HUES64 (cell line): ENCODE data around the gene TRAF3.
"Not testable (repeated sequence)": the region's sequence is repeated elsewhere in the genome, so short reads cannot be mapped to it uniquely, and the experiment has no call there.

Source experiments
- H3K27ac ChIP-seq: 2 replicates; pipeline ENCODE4 v1.7.0; 2013; ENCODE audit warnings: low read depth, low read length, inconsistent platforms
- H3K27me3 ChIP-seq: 2 replicates; pipeline ENCODE4 v1.6.1; 2013; ENCODE audit warnings: mild to moderate bottlenecking, low read length; ENCODE audit not compliant: insufficient read depth
- H3K36me3 ChIP-seq: 2 replicates; pipeline ENCODE4 v1.6.1; 2013; ENCODE audit warnings: mild to moderate bottlenecking, low read length; ENCODE audit not compliant: insufficient read depth
- H3K4me1 ChIP-seq: 2 replicates; pipeline ENCODE4 v1.6.1; 2013; ENCODE audit warnings: mild to moderate bottlenecking, low read length, moderate library complexity; ENCODE audit not compliant: insufficient read depth
- H3K4me3 ChIP-seq: 2 replicates; pipeline ENCODE4 v1.5.1; 2013; ENCODE audit warnings: mild to moderate bottlenecking, low read length, moderate library complexity
- H3K9ac ChIP-seq: 2 replicates; pipeline ENCODE4 v1.6.1; 2013; ENCODE audit warnings: mild to moderate bottlenecking, low read depth, low read length
- H3K9me3 ChIP-seq: 2 replicates; pipeline ENCODE4 v1.6.1; 2013; ENCODE audit warnings: low read depth, low read length; ENCODE audit not compliant: insufficient read depth
- WGBS: fragments of 150-250, 120-280 bp; methylation state at CpG from one replicate; pipeline ENCODE4 v1.1.7; 2013; ENCODE audit warnings: missing lambda C conversion rate; 5-methylcytosine and 5-hydroxymethylcytosine counted together

Gene TRAF3

DNA sequence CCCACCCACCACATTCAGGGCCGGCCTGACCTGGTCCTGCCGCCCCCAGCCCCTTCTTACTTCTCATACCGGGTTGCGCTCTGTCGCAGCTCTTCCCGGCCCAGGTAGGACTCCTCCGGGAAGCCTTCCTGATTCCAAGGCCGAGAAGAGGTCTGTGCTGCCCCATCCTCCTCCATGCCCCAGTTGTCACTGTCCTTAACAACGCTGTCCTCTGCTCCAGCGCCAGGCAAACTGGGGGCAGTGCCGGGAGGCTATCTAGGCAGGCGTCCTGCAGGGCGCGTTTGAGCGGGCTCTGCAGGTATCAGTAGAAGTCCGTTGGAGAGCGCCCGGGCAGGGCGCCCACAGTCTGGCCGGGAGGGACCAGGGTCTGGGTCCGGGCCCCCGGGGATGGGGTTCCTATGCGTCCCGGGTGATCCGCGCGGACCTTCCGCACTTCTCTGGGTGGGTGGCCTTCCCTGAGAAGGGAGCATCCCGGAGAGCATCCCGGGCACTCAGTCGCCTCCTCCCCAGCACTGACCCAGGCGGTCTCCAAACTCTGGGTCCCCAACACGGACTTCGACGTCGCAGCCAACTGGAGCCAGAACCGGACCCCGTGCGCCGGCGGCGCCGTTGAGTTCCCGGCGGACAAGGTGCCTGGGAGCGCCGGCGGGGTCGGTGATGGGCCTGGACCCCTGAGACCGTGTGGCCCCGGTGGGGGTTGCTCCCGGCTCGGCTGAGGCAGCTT lies 146.1 kb downstream of the TRAF3 start:
- no peaks in the 10 kb centered on the region for H3K36me3 ChIP-seq
- WGBS: 5% methylated on average over 53 of the region's 53 CpGs
- no peaks in the 10 kb centered on the region for H3K9me3 ChIP-seq
- H3K27ac ChIP-seq: no peak overlapping the region
- peaks cover 80% of the 10 kb centered on the region for H3K27me3 ChIP-seq
- H3K4me3 ChIP-seq: peak overlapping the region; percentile 52
- H3K4me1 ChIP-seq: peaks cover 10% of the 10 kb centered on the region
- H3K9ac ChIP-seq: no peak overlapping the region; the same call in 1 of the 2 replicates

DNA sequence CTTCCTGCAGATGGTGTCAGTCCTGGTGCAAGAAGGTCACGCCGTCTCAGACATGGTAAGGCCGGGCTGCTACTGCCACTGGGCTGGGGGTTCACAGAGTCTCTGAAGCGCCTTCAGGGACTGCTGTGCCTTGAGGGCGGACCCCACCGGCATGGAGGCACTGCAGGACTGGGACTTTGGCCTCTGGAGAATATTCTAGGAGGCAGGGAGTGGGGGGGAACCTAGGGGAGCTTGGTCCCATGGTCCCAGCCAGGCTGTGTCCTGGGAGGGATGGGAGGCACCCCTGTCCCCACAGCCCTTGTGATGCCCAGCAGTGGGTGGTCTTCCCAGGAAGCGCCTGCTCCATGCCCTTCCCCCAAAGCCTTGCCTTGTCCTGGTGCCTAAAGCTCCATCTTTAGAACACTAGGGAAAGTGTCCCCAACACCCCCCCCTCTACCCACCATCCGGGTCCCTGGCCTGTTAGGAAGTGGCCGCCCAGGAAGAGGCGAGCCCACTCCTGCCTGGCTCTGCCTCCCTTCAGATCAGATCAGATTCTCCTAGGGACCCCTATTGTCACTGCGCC lies 146.8 kb downstream of the TRAF3 start:
- Histone ChIP-seq H3K9ac (no peak overlapping the region), H3K27me3 (peaks cover 87% of the 10 kb centered on the region), H3K4me1 (peaks cover 10% of the 10 kb centered on the region), H3K9me3 (no peaks in the 10 kb centered on the region), H3K36me3 (no peaks in the 10 kb centered on the region), H3K4me3 (peak overlapping the region; percentile 52), H3K27ac (no peak overlapping the region)
- WGBS: 56% methylated on average over 11 of the region's 11 CpGs

DNA sequence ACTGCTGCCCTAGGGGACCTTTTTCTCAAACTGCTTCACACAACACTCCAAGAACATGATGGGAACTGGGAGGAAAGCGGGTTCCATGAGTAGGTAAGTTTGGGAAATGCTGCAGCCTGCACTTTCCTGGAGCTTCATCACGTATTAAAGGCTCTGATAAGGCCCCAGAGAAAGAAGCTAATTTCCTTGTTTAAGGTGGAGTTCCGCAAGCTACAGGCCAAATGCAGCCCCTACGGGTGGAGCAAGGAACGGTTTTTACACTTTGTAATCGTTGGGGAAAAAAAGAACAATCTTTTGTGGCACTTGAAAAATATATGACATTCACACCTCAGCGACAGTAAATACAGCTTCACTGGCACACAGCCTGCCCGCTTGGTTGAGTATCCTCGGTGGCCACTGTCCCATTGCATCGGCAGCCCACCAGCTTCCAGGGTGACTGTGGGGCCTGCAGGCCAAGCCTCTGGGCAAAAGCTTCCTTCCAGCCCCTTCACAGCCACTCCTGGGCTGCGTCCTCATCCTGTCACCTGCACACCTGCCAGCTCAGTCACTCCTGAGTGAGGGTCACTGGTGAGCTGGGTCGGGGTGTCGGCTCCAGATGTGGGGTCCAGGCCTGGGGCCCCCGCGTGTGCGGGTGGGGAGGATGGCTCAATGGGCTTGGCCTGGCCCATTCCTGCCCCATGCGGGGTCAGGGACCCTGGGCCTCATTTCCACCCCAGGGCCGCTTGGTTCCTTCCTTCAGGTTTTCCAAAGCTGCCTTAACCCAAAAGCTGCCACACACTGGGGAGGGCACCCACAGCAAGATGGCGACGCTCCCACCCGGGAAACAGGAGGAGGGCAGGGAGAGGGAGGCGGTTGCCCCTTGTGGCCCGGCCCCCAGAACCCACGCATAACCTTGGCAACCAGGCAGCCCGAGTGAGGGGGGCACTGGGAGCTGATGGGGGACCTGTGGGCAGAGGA lies 147.7 kb downstream of the TRAF3 start:
- peaks cover 10% of the 10 kb centered on the region for H3K4me1 ChIP-seq
- H3K4me3 ChIP-seq: no peak overlapping the region
- H3K9me3 ChIP-seq: no peaks in the 10 kb centered on the region
- WGBS: 86% methylated on average over 25 of the region's 25 CpGs
- H3K27me3 ChIP-seq: peaks cover 96% of the 10 kb centered on the region
- no peak overlapping the region for H3K27ac ChIP-seq
- H3K36me3 ChIP-seq: no peaks in the 10 kb centered on the region
- no peak overlapping the region for H3K9ac ChIP-seq

DNA sequence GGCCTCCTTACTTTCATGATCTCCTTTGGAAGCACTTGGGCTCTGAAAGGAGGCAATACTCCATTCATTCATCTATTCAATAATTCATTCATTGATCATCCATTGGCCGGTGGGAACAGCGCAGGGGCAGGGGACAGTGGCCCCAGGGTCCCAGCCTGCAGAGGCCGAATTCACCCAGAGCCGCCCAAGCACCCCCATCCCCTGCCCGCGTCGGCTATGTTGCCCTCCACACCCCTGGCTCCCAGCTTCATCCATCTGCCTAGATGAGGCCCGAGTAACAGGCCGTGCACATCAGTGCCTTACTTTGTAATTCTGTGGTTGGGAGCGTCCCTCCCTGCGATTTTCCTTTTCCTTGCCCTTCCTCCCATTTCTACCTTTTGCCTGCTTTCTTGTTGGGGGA lies 148.4 kb downstream of the TRAF3 start:
- H3K36me3 ChIP-seq: no peaks in the 10 kb centered on the region
- 82% methylated on average over 11 of the region's 11 CpGs for WGBS
- no peaks in the 10 kb centered on the region for H3K9me3 ChIP-seq
- no peak overlapping the region for H3K27ac ChIP-seq
- H3K9ac ChIP-seq: no peak overlapping the region
- H3K4me3 ChIP-seq: peak overlapping the region; percentile 1; the same call in 1 of the 2 replicates
- H3K4me1 ChIP-seq: peaks cover 10% of the 10 kb centered on the region
- H3K27me3 ChIP-seq: peaks cover 100% of the 10 kb centered on the region

DNA sequence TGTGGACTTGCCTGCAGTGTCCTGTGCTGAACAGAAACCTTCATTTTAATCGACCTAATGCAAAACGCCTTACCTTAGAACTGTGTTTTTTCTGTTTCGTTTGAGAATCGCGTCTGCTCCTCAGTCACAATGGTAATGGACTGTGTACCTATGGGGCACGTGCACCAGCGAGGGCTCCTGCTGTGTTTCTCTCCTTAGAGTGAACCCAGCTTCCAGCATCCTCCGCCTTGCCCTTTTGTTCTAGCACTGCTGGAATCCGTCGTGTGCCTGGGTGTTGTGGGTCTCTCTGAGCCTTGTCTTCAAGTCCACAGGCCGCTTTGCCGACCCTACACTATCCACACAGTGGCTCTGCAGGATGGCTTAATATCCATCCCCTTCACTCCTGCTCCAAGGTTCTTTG lies 148.9 kb downstream of the TRAF3 start:
- Histone ChIP-seq H3K27ac (no peak overlapping the region), H3K36me3 (no peaks in the 10 kb centered on the region), H3K4me1 (peaks cover 10% of the 10 kb centered on the region), H3K27me3 (peaks cover 100% of the 10 kb centered on the region), H3K4me3 (peak overlapping the region; percentile 1; the same call in 1 of the 2 replicates), H3K9ac (no peak overlapping the region), H3K9me3 (no peaks in the 10 kb centered on the region)
- WGBS: 40% methylated on average over 12 of the region's 12 CpGs

DNA sequence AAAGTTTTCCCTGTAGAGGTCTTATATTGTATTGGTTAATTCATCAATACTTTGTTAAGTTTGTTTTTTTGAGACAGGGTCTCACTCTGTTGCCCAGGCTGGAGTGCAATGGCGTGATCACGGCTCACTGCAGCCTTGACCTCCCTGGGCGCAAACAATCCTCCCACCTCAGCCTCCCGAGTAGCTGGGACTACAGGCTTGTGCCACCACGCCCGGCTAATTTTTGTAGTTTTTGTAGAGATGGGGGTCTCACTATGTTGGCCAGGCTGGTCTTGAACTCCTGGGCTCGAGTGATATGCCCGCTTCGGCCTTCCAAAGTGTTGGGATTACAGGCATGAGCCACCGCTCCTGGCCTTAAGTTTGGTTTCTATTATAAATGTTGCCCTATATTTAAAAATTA lies 149.6 kb downstream of the TRAF3 start:
- H3K9me3 ChIP-seq, H3K27ac ChIP-seq, H3K4me1 ChIP-seq, H3K4me3 ChIP-seq, H3K9ac ChIP-seq, H3K36me3 ChIP-seq: not testable (repeated sequence)
- 90% methylated on average over 10 of the region's 10 CpGs for WGBS
- peaks cover 97% of the 10 kb centered on the region for H3K27me3 ChIP-seq

DNA sequence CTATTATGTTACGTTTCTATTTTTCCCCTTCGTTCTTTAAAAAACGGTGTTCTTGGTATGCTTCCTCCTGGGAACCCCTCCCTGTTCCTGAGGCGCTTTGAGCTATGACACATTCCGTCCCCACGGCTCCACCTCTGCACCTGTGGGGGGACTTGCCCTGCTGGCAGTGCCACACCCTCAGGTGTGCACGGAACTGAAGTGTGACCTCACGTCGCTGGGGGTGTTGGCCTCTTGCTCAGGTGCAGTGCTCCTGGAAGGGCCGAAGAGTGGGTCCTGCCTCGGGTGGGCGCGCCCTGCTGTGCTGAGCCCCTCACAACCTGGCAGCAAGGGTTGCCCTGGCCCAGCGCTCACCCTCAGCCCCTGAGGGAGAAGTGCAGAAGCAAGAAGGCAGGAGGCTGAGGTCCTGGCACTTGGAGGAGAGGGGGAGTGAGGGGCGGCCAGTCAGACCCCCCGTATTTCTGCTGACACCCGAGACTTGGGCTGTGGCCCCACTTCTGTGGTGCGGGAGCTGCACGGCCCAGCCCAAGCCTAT lies 150.2 kb downstream of the TRAF3 start:
- H3K9ac ChIP-seq: no peak overlapping the region
- H3K27ac ChIP-seq: no peak overlapping the region
- H3K36me3 ChIP-seq: no peaks in the 10 kb centered on the region
- 39% methylated on average over 19 of the region's 19 CpGs for WGBS
- peaks cover 10% of the 10 kb centered on the region for H3K4me1 ChIP-seq
- H3K27me3 ChIP-seq: peaks cover 91% of the 10 kb centered on the region
- H3K4me3 ChIP-seq: peak overlapping the region; percentile 75
- no peaks in the 10 kb centered on the region for H3K9me3 ChIP-seq

DNA sequence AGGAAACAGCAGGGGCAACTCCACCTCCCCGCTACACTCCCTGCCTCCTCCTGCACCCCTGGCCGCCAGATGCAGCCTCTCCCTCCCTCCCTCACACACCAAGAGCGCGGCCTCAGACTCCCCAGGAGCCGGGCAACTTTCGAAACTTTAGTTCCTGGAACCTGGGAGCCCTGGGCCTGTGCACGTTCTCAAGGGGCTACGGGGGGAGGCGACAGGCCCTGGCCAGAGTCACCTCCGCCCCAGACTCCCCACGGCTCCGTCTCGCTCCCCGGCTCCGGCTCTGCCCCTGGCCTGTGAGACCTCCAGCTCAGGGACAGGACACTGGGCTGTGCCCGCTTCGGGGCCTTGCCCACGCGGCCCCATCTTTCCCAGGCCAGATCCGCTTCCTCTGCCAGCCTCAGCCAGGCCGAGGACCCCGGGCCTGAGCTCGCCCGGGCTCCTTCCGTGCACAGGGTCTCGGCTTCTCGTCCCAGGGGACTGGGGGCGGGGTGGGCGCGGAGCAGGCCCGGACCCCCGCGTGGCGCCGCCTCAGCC lies 150.7 kb downstream of the TRAF3 start:
- Histone ChIP-seq H3K36me3 (peaks cover 2% of the 10 kb centered on the region), H3K4me3 (peak overlapping the region; percentile 75), H3K9me3 (no peaks in the 10 kb centered on the region), H3K27ac (no peak overlapping the region), H3K27me3 (peaks cover 86% of the 10 kb centered on the region), H3K9ac (peak overlapping the region; percentile 43; the same call in 1 of the 2 replicates), H3K4me1 (peaks cover 10% of the 10 kb centered on the region)
- 1% methylated on average over 35 of the region's 35 CpGs for WGBS

DNA sequence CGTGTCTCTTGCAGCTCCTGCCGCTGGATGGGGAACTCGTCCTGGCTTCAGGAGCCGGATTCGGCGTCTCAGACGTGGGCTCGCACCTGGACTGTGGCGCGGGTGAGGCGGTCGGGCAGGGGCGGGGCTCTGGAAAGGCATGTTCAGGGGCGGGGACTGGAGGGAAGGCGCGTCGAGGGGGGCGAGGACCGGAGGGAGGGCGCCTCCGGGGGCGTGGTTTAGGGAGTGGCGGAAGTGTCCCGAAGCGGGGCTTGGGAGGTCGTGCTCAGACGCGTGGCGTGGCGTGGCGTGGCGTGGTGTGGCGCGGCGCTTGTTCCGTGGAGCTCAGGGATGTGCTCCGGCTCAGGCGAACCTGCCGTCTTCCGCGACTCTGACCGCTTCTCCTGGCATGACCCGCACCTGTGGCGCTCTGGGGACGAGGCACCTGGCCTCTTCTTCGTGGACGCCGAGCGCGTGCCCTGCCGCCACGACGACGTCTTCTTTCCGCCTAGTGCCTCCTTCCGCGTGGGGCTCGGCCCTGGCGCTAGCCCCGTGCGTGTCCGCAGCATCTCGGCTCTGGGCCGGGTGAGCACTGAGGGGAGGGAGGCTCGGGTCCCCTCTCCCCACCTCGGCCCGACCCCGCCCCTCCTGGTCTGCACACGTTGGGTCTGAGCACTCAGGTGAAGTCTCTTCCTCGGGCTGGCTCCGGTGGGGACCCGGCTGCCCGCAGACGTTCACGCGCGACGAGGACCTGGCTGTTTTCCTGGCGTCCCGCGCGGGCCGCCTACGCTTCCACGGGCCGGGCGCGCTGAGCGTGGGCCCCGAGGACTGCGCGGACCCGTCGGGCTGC lies 151.4 kb downstream of the TRAF3 start:
- Histone ChIP-seq H3K4me1 (peaks cover 7% of the 10 kb centered on the region), H3K4me3 (peak overlapping the region; percentile 75), H3K9me3 (no peaks in the 10 kb centered on the region), H3K36me3 (peaks cover 8% of the 10 kb centered on the region), H3K27ac (no peak overlapping the region), H3K9ac (peak overlapping the region; percentile 43; the same call in 1 of the 2 replicates), H3K27me3 (peaks cover 79% of the 10 kb centered on the region)
- 1% methylated on average over 94 of the region's 94 CpGs for WGBS
